Muscle layer of colon (tissue), 2 donors: ENCODE data around the gene TTLL10.

Experiments
- H3K27ac ChIP-seq: one replicate; pipeline ENCODE4 v1.7.0; 2013; ENCODE audit warnings: low read depth, mild to moderate bottlenecking, low read length, moderate library complexity
- H3K27me3 ChIP-seq, 2 donors: one replicate each; pipeline ENCODE4 v1.7.0; 2013; ENCODE audit warnings: low read length in 2 of 2, mild to moderate bottlenecking in 2 of 2; ENCODE audit not compliant: insufficient read depth in 2 of 2, control insufficient read depth in 1 of 2
- H3K36me3 ChIP-seq: one replicate; pipeline ENCODE4 v1.7.0; 2013; ENCODE audit warnings: mild to moderate bottlenecking, low read length; ENCODE audit not compliant: insufficient read depth
- H3K4me1 ChIP-seq: one replicate; pipeline ENCODE4 v1.7.0; 2013; ENCODE audit warnings: mild to moderate bottlenecking, low read length; ENCODE audit not compliant: insufficient read depth
- H3K4me3 ChIP-seq, 2 donors: one replicate each; pipeline ENCODE4 v1.7.0; 2013; ENCODE audit warnings: low read length in 2 of 2, low read depth in 1 of 2, mild to moderate bottlenecking in 1 of 2, moderate library complexity in 1 of 2
- H3K9ac ChIP-seq: one replicate; pipeline ENCODE4 v1.7.0; 2013; ENCODE audit warnings: low read length
- H3K9me3 ChIP-seq: one replicate; pipeline ENCODE4 v1.7.0; 2013; ENCODE audit warnings: mild to moderate bottlenecking, low read length
- donor health status: abdominal sarcoma.
- donor health status: Adenocarcinoma of cecum.

The TTLL10 gene

DNA sequence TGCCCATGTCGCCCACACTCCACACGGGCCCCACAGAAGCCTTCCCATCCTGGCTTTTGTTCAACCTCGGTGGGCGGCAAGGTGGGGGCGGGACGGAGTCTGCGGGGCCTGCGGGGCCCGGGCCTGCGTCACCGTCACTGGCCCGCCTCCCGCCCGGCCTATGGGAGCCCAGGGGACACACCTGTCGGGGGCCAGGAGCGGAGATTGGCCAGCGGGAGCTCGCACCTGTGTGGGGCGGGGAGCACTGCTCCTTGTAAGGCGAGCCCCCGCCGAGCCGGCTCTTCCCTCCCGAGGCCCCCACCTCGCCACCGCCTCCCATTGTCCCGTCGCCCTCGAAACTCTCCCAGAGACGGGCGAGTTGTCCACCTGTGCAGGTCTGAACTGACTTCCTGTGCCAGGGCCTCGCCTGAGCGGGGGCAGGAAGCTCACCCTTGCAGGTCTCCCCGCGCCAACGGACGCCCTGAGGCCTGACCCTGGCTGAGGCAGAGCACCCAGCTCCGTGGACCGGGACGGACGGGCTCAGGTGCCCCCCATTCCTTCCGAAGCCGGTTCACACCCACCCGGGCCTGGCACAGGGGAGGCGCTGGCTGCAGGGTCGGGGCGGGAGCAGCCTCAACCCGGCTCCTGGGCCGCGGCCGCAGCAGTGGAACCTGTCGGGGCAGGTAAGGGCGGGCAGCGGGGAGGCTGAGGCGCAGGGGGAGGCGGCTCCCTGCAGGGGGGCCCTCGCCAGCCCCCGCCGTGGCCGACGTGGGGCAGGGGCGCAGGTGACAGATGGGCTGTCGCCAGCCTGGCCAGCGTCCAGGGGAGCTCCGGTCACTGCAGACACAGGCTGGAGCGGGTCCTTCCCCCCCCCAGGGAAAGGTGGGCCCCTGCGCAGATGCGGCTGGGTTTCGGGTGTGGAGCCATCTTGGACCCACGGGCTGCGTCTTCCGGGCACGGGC lies 10.8 kb upstream of the TTLL10 start:
- Histone ChIP-seq H3K27ac (no peak overlapping the region), H3K9ac (no peak overlapping the region), H3K4me3 (no peak overlapping the region), H3K36me3 (no peaks in the 10 kb centered on the region), H3K9me3 (no peaks in the 10 kb centered on the region), H3K4me1 (peaks cover 11% of the 10 kb centered on the region), H3K27me3 (peaks cover 0 to 50% of the 10 kb centered on the region in 2 donors)

DNA sequence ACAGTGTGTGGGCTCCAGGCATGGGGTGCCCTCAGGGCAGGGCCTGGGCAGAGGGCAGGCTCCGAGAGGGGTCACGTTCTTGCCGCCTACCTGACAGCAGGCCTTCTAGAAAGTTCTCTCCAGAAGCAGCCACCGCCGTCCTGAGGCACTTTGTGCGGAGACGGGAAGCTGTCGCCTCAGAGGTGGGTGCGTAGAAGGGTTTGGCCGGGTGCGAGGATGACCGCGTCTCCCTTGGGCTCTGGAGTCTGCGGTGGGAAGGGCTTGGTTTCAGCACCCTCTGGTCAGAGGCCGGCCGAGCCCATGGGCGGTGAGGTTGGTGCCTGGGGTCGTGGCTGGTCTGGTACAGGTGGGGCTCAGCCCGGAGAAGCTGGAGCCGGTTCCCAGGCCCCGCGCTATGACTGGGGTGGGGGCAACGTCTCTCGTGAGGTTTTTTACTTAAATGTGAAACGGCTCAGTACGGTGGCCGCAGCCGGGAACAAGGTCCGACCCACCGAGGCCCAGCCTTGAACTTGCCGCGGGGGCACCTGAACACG lies 10.1 kb upstream of the TTLL10 start:
- Histone ChIP-seq H3K27me3 (peaks cover 0 to 54% of the 10 kb centered on the region in 2 donors), H3K9me3 (no peaks in the 10 kb centered on the region), H3K4me3 (no peak overlapping the region), H3K4me1 (peaks cover 4% of the 10 kb centered on the region), H3K36me3 (no peaks in the 10 kb centered on the region), H3K9ac (no peak overlapping the region), H3K27ac (no peak overlapping the region)

DNA sequence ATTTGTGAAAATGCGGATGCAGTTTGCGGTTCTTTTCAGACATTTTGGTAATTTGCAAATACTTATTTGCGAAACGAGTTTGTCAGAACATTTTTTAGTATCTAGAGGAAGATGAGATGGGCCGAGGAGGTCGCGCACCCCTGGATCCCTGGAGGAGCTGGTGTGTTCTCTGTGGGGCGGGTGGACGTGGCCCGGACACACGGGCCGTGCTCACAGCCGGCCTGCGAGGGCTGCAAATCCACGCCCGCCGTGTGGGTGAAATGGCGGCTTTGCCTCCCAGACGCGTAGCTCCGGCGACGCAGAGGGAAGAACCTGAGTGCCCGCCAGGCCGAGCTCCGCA lies 9.3 kb upstream of the TTLL10 start:
- Histone ChIP-seq H3K4me3 (no peak overlapping the region), H3K27ac (no peak overlapping the region), H3K36me3 (no peaks in the 10 kb centered on the region), H3K9me3 (no peaks in the 10 kb centered on the region), H3K27me3 (peaks cover 0 to 60% of the 10 kb centered on the region in 2 donors), H3K4me1 (no peaks in the 10 kb centered on the region), H3K9ac (no peak overlapping the region)

DNA sequence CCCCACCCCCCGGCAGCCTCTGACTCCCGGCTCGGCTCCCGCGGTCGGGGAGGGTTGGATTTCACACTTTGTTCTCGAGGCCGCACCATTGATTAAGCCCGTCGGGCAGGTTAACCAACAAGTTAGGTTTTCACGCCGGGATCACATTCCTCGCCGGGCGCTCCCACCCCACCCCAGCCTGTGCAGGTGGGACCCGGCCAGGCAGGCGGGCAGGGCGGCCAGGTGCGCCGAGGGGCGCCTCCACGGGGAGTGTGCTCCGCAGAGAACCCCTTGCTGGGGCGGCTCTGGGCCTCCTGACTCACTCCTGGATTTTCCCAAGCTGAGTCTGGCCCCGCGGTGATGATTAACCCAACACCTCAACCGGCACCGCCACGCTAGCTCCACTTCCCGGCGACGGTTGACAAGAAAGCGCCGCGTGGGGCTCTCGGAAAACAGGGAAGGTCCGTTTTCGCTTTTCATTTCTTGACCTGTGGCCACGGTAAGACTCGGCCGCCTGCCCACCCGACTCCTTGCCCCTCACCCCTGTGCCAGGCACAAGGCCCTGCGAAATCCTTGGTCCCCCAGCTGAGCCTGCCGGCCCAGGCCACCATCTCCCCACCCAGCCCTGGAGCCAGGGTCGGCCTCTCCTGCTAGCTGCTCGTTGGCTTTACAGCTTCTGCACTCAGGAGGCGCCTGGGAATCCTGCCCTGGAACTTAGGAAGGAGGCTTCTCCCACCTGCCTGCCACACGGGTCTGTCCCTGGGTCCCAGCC lies 8.8 kb upstream of the TTLL10 start:
- Histone ChIP-seq H3K9me3 (no peaks in the 10 kb centered on the region), H3K27ac (no peak overlapping the region), H3K9ac (no peak overlapping the region), H3K27me3 (peaks cover 0 to 65% of the 10 kb centered on the region in 2 donors), H3K36me3 (no peaks in the 10 kb centered on the region), H3K4me1 (no peaks in the 10 kb centered on the region), H3K4me3 (no peak overlapping the region)

DNA sequence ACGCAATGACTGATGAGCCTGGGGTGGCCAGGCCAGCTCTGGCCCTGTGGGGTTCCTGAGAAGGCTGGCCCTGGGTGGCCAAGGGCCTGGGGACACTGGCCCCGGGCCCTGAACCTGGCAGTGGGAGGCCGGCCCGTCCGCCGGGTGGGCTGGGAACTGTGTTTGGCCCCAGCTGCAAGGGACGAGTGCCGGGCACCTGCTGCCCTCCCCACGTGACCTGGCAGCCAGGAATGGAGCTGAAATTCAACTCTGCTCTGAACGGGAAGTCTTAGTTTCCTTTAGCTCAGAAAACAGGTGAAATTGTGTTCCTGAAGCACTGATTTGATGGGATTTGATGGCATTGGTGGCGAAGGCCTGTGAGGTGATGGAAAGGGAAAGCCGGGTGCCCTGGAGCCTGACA lies 8.2 kb upstream of the TTLL10 start:
- Histone ChIP-seq H3K9ac (no peak overlapping the region), H3K27me3 (peaks cover 0 to 72% of the 10 kb centered on the region in 2 donors), H3K4me1 (no peaks in the 10 kb centered on the region), H3K9me3 (no peaks in the 10 kb centered on the region), H3K27ac (no peak overlapping the region), H3K36me3 (no peaks in the 10 kb centered on the region), H3K4me3 (no peak overlapping the region)

DNA sequence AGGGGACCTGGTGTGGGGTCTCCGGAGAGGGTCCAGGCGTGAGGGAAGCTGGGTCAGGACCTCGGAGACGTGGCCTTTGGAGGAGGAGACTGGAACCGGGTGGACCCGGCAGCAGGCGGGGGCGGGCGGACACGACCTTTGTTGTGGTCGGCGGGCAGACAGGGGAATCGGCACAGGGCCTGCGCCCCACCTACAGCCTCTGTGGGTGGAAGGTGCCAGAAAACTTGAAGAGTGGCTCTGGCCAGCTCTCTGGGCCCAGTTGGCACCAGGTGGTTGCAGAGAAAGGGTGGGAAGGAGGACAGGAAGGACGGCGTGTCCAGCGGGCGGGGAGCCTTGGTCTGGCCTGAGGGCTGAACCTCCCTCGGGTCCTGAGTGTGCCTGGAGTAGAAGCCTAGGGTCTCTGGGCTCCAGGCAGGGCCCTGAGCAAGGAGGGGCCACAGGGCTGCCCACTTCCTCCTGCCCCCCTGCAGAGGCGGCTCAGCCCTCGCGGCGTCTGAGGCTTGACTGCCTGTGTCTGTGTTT lies 7.7 kb upstream of the TTLL10 start:
- Histone ChIP-seq H3K9ac (no peak overlapping the region), H3K9me3 (no peaks in the 10 kb centered on the region), H3K27me3 (peaks cover 0 to 76% of the 10 kb centered on the region in 2 donors), H3K27ac (no peak overlapping the region), H3K4me3 (no peak overlapping the region), H3K4me1 (no peaks in the 10 kb centered on the region), H3K36me3 (no peaks in the 10 kb centered on the region)

DNA sequence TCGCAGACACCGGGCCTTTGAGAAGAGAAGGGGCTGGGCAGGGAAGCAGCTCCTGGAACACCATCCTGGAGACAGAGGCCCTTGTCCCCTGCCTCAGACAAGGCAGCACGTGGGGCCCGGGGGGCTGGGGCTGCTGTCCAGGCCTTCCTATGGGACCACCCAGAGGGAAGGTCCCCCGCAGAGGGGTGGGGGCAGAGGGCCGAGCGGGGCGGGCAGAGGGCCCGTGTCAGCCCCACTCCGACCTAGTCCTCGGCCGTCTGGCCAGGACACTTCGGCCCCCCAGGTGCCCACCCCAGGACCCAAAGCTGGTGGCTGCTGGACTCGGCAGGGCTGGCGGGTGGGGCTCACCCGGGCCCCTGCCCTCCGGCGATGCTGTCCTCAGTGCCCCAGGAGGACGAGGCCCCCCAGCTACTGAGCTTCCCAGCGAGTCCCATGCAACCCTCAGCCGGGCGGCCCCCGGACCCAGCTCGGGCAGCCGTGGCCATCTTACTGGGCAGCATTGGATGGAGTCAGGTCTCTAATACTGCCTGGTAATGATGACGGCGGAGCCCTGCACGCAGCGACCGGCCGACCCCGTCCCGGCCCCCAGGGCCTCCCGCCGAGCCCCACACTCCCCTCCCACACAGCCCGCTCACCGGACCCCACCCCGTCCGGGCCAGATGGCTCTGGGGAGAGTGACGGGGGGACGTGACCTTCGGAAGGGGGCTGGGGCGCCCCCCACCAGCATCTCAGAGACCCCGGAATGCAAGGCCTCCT lies 6.9 kb upstream of the TTLL10 start:
- Histone ChIP-seq H3K4me3 (no peak overlapping the region), H3K9me3 (no peaks in the 10 kb centered on the region), H3K4me1 (no peaks in the 10 kb centered on the region), H3K36me3 (no peaks in the 10 kb centered on the region), H3K9ac (no peak overlapping the region), H3K27me3 (peaks cover 0 to 85% of the 10 kb centered on the region in 2 donors), H3K27ac (no peak overlapping the region)

DNA sequence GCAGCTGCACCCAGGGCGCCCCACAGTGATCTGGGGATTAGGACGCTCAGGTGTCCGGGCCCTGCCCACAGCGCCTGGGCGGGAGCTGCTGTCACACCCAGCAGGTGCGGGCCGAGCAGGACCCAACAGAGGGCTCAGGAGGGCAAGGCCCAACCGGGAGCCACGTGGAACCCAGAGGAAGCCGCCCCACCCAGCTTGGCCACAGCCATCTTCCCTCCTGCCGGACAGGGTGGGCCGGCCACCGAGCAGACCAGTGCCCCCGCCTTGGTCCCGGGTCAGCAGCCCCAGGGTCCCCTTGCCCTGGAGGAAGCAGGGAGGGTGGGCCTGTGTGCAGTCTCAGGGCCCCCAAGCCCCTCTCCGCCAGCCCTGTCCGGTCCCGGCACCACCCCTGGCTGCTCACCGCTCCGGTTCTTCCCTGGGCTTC lies 6.3 kb upstream of the TTLL10 start:
- H3K9me3 ChIP-seq = no peaks in the 10 kb centered on the region
- no peak overlapping the region for H3K9ac ChIP-seq
- no peaks in the 10 kb centered on the region for H3K4me1 ChIP-seq
- H3K27me3 ChIP-seq = peaks cover 0 to 84% of the 10 kb centered on the region in 2 donors
- no peak overlapping the region for H3K4me3 ChIP-seq
- no peaks in the 10 kb centered on the region for H3K36me3 ChIP-seq
- H3K27ac ChIP-seq = no peak overlapping the region

DNA sequence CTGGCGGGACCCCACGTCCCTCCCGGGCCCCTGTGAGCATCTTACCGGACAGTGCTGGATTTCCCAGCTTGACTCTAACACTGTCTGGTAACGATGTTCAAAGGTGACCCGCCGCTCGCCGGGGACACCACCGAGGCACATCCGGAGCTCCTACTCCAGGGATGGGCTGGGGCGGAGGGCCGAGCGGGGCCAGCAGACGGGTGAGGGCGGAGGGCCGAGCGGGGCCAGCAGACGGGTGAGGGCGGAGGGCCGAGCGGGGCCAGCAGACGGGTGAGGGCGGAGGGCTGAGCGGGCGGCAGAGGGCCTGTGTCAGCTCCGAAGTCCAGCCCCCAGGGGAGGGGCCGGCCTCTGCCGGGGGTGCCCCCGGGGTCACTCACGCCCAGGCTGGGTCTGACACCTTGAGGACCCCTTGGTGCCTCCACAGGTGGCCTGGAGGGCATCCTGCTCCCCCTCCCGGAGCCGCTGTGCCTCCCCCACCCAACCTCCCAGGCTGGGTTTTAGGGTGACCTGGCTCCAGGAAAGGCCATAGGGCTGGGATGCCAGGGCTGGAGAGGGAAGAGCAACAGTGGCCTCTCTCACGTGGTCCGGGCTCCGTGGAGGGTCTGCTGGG lies 5.7 kb upstream of the TTLL10 start:
- no peaks in the 10 kb centered on the region for H3K4me1 ChIP-seq
- H3K4me3 ChIP-seq = no peak overlapping the region
- H3K27ac ChIP-seq = no peak overlapping the region
- no peaks in the 10 kb centered on the region for H3K36me3 ChIP-seq
- no peak overlapping the region for H3K9ac ChIP-seq
- H3K9me3 ChIP-seq = no peaks in the 10 kb centered on the region
- H3K27me3 ChIP-seq = peaks cover 0 to 80% of the 10 kb centered on the region in 2 donors

DNA sequence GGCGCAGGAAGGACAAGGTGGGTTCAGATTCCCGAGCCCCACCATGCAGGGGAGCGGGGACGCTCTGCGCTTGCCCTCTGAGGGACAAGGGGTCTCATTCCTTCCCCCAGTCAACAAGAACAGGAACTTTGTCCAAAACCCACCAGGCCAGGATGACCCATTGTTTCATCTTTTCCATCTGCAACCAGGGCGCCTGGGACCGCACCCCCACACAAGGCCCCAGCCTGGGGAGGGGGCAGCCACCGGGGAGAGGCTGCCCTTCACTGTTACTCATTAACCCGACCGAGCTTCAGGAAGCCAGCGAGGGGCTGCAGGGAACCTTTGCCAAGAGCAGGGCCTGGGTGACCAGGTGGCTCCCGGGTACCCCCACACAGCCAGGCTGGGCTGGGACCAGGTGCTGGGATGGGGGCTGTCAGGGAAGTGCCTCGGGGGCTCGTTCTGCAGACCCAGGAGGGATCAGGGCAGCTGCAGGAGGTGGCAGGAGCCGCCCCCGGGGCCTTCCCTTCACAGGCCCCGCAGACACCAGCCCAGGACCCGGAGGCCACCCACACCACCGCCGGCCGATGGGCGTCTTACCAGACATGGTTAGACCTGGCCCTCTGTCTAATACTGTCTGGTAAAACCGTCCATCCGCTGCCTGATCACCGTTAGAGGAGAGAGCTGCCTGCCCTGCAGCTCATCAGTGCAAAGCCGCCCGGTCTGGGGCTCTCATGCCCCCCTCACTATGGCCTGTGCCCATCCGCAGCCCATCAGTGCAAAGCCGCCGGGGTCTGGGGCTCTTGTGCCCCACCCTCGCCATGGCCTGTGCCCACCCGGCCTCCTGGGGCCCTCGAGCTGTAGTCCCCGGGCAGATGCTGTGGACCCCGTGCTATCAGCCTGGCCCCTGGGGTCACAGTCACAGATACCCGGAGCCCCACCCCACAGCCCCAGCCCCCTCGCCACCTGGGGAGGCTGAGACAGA lies 4.9 kb upstream of the TTLL10 start:
- no peaks in the 10 kb centered on the region for H3K36me3 ChIP-seq
- no peak overlapping the region for H3K27ac ChIP-seq
- no peaks in the 10 kb centered on the region for H3K9me3 ChIP-seq
- H3K9ac ChIP-seq = no peak overlapping the region
- H3K4me3 ChIP-seq = no peak overlapping the region
- H3K27me3 ChIP-seq = peaks cover 0 to 80% of the 10 kb centered on the region in 2 donors
- H3K4me1 ChIP-seq = no peaks in the 10 kb centered on the region
